ENCODE results near the gene DDIT3.

GRCh38 chr12:57470970-57471656, 49.2 kb downstream of the DDIT3 start:
- TF ChIP-seq CTCF (IDR thresholded peaks at IDR 0.05) (no peak), POLR2A (IDR thresholded peaks at IDR 0.05) (no peak)

Data from heart left ventricle (tissue), 13 donors.